ENCODE results near the gene CPA1.

CPA1 gene

DNA sequence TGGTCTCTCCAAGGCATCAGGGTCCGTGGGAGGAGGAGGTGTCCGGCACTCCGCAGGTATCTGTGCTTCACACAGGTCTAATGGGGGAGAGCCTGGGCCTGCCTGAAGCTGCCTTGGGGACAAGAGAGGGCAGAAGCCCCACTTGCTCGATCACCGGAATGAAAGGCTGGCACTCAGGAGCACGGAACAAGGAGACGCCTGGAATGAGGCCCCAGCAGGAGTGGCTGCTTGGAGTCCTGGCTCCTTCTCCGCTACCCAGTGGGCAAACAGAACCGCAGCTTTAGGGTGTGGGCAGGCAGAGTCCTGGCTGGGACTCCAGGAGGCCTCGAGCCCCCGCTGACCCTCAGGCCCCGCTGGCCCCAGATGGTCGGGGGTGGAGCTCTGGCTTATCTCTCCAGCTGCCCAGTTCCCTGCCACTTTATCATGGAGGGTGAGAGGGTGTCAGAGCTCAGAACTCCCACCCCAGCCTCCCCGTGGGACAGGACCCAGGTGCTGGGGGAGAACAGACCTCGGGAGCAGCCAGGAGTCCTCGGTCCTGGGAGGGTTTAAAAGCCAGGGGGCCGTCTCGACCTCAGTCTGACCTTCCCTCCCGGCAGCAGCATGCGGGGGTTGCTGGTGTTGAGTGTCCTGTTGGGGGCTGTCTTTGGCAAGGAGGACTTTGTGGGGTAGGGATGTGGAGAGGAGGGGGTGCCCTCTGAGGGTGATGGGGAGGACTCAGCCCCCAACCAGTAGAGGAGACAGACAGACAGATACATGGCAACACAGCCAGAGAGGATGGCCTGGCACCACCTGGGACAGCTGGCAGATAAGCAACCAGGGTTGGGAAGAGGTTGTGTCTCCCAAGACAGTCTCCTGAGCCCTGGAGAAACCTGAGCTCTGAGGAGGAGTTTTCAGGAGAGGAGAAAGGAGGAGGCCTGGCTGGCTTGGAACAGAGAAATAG is at the start of gene CPA1:
TSS of gene CPA1 (plus strand) at position 574 of the 940 bp plus-strand sequence. CDS start at position 601, 27 bp downstream.
- Mint-ChIP-seq H3K27me3 (peaks cover 27% of the 10 kb centered on the region), H3K36me3 (no peaks in the 10 kb centered on the region), H3K4me1 (no peaks in the 10 kb centered on the region), H3K4me3 (no peak within 1 kb of the TSS), H3K9me3 (peaks cover 11% of the 10 kb centered on the region), H3K27ac (no peak within 1 kb of the TSS)
- peak; percentile 24 for ATAC-seq

DNA sequence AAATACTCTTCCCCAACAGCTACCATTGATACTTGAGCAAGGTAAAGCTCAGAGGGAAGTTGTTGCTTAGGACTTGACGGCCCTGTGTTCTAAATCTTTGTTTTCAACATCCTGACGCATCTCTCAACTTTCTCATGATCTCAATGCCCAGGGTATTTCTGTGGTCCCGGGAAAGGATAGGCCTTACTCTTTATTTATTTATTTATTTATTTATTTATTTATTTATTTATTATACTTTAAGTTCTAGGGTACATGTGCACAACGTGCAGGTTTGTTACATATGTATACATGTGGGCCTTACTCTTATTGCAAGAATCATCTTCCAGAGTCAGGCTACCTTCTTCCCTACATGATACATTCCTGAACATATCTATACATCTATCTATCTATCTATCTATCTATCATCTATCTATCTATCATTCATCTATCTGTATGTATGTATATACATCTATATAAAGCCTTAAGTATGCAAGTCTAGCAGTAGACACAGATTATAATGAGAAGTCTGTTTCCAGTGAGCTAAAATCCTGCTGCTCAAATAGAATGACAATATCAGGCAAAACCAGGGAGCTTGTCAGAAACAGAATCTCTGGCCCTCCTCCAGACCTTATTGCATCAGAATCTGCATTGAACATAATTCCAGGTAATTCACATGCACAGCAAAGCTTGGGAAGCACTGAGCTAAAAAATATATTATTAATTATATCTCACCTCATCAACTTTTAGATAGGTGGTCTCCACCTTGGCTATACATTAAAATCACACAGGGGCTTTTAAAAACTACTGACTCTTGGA is 47.8 kb upstream of the CPA1 start:
- H3K27me3 Mint-ChIP-seq, result peaks cover 12% of the 10 kb centered on the region
- no peak for ATAC-seq
- H3K4me3 Mint-ChIP-seq, result no peak overlapping the region
- no peak overlapping the region for H3K27ac Mint-ChIP-seq
- no peaks in the 10 kb centered on the region for H3K36me3 Mint-ChIP-seq
- H3K9me3 Mint-ChIP-seq, result no peaks in the 10 kb centered on the region
- no peaks in the 10 kb centered on the region for H3K4me1 Mint-ChIP-seq

DNA sequence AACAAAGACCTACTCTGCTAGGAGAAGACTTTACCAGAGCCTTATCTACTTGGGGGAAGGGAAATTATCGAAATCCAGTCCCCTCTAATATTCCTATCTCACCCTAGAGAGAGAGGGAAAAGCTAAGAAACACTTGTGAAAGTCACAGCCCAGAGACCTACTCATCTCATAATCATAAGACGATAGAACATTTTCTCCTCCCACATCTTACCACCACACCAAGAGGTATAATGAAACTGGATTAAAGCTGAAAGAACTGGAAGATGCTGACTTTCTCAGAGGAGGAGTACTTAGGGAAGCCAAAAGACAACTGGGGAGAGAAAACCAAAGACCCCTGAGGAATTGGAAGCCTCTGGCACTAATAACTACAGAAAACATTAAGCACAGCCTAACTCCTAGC is 46.5 kb upstream of the CPA1 start:
- Mint-ChIP-seq H3K9me3 (no peaks in the 10 kb centered on the region), H3K27me3 (peaks cover 12% of the 10 kb centered on the region), H3K36me3 (no peaks in the 10 kb centered on the region), H3K27ac (no peak overlapping the region), H3K4me1 (no peaks in the 10 kb centered on the region), H3K4me3 (no peak overlapping the region)
- ATAC-seq, result no peak

DNA sequence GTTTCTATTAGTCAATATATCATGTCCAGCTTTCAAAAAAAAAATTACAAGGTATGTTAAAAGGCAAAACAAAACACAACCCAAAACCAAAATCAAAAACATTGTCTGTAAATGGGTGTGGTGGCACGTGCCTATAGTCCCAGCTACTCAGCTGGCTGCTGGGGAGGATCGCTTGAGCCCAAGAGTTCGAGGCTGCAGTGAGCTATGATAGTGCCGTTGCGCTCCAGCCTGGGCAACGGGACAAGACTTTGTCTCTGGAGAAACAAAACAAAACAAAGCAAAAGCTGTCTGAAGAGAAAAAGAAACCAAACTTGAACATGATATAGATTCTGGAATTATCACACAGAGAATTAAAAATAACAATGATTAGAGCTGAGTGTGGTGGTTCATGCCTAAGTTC is 46.0 kb upstream of the CPA1 start:
- ATAC-seq, result no peak
- H3K27ac Mint-ChIP-seq, result no peak overlapping the region
- H3K27me3 Mint-ChIP-seq, result peaks cover 12% of the 10 kb centered on the region
- no peaks in the 10 kb centered on the region for H3K36me3 Mint-ChIP-seq
- no peak overlapping the region for H3K4me3 Mint-ChIP-seq
- no peaks in the 10 kb centered on the region for H3K4me1 Mint-ChIP-seq
- no peaks in the 10 kb centered on the region for H3K9me3 Mint-ChIP-seq

- Mint-ChIP-seq H3K27ac (no peak overlapping the region), H3K36me3 (no peaks in the 10 kb centered on the region), H3K4me3 (no peak overlapping the region), H3K9me3 (peaks cover 2% of the 10 kb centered on the region), H3K4me1 (no peaks in the 10 kb centered on the region), H3K27me3 (peaks cover 12% of the 10 kb centered on the region)
- ATAC-seq, result peak; percentile 20
Measured at GRCh38 chr7:130337410-130337971, 42.8 kb upstream of the CPA1 start.

DNA sequence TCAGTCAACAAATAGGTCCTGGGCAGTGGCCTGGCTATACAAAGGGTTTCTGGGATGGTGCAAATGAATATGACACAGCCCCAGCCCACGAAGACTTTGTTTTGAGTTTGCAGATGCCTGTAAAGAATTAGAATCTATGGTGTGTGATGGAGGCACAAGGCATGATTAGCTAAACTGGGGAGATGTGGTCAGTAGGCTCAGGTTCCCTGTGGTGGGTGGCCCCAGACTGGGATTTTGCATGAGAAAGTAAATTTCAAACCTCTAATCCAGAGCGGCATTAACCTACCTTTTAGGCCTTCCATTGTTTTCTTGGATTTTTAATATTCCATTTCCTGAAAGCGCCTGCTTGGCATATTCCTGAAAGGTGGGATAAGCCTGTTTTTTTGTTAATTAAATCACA is 42.1 kb upstream of the CPA1 start:
- ATAC-seq, result no peak
- Mint-ChIP-seq H3K36me3 (no peaks in the 10 kb centered on the region), H3K27ac (no peak overlapping the region)

GRCh38 chr7:130341882-130342281 is 38.4 kb upstream of the CPA1 start:
- ATAC-seq, result no peak
- peaks cover 3% of the 10 kb centered on the region for H3K9me3 Mint-ChIP-seq
- H3K27ac Mint-ChIP-seq, result no peak overlapping the region
- no peaks in the 10 kb centered on the region for H3K36me3 Mint-ChIP-seq
- H3K27me3 Mint-ChIP-seq, result peaks cover under 1% of the 10 kb centered on the region
- no peaks in the 10 kb centered on the region for H3K4me1 Mint-ChIP-seq
- H3K4me3 Mint-ChIP-seq, result no peak overlapping the region

More for the DNA sequence above, 42.1 kb upstream of the CPA1 start:
- H3K4me1 Mint-ChIP-seq, result no peaks in the 10 kb centered on the region
- peaks cover 12% of the 10 kb centered on the region for H3K27me3 Mint-ChIP-seq
- no peak overlapping the region for H3K4me3 Mint-ChIP-seq
- peaks cover 3% of the 10 kb centered on the region for H3K9me3 Mint-ChIP-seq

- Mint-ChIP-seq H3K4me3 (no peak overlapping the region), H3K27me3 (peaks cover 10% of the 10 kb centered on the region), H3K4me1 (no peaks in the 10 kb centered on the region), H3K9me3 (peaks cover 3% of the 10 kb centered on the region), H3K27ac (no peak overlapping the region), H3K36me3 (no peaks in the 10 kb centered on the region)
- no peak for ATAC-seq
Measured at GRCh38 chr7:130342701-130343380, 37.5 kb upstream of the CPA1 start.

GRCh38 chr7:130344271-130344866 is 35.9 kb upstream of the CPA1 start, which contains the start of gene CPA5:
Gene CPA5 (plus strand): TSS chr7:130344816. CDS start chr7:130346486, 1,670 bp downstream.
- no peaks in the 10 kb centered on the region for H3K4me1 Mint-ChIP-seq
- peaks cover 18% of the 10 kb centered on the region for H3K27me3 Mint-ChIP-seq
- no peak within 1 kb of the TSS for H3K4me3 Mint-ChIP-seq
- no peak for ATAC-seq
- H3K36me3 Mint-ChIP-seq, result no peaks in the 10 kb centered on the region
- peaks cover 3% of the 10 kb centered on the region for H3K9me3 Mint-ChIP-seq
- H3K27ac Mint-ChIP-seq, result no peak within 1 kb of the TSS

DNA sequence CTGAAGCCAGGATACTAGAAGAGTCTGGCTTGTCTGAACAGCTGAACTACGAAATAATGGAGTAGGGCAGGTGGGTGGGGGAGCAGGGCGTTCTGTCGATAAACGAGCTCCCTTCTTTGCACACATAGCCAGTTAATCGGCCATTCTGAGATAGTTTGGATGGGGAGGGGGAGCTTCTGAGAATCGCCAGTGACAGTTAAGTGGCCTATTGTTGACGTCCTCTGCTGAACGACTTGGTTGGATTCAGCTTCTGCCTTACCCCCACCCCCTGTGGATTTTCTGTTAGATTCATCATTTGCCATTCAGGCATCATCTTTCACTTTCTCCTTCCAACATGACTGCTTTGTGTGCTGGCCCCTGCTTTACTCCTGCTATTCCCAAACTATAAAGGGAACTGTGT is 35.2 kb upstream of the CPA1 start:
- Mint-ChIP-seq H3K27me3 (peaks cover 24% of the 10 kb centered on the region), H3K9me3 (peaks cover 3% of the 10 kb centered on the region), H3K4me3 (no peak overlapping the region), H3K27ac (no peak overlapping the region), H3K4me1 (no peaks in the 10 kb centered on the region), H3K36me3 (no peaks in the 10 kb centered on the region)
- ATAC-seq, result no peak

DNA sequence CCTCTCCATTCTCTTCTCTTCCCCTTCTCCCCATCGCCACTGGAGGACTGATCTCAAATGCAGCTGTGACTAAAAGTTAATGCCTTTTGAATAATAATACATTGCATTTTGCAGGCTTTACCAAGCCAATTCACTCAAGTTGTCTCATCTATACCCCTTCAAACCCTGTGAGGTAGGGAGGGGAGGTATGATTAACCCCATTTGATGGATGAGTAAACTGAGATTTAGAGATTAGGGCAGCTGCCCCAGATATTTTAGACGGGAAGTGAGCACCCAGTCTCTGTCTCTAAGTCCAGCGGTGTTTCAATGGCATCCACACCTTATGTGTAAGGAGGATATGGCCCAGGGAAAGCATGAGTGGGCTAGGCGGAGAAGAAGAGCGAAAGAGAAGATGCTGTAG is 34.6 kb upstream of the CPA1 start:
- ATAC-seq, result no peak
- Mint-ChIP-seq H3K4me3 (no peak overlapping the region), H3K9me3 (peaks cover 3% of the 10 kb centered on the region), H3K27ac (no peak overlapping the region), H3K36me3 (no peaks in the 10 kb centered on the region), H3K4me1 (no peaks in the 10 kb centered on the region), H3K27me3 (peaks cover 30% of the 10 kb centered on the region)

DNA sequence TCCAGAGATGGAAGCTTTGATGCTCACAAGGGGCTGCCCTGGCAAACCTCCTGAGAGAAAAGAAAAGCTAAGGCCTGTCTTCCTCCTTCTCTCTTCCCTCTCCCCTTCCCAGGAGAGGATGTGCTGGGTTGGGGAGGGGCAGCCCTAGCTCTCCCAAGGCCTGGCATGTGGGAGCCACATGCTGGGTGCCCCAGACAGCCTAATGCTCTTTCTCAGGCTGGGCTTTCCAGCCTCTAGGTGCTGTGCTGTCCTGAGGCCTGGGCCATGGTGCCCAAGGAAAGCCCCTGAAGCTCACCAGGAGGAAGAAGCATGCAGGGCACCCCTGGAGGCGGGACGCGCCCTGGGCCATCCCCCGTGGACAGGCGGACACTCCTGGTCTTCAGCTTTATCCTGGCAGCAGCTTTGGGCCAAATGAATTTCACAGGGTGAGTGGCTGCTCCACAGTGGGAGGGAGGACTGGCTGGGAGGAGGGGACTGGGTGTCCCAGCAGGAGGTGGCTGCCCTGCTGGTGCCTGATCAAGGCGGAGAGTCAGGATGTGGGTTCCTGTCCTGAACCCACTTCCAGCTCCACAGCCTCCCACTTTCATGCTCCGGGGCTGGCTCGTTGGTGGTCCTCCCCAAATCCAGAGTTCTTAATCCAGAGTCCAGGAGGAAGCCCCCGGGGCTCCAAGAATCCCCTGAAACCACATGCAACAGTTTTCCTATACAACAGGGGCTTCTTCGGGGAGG is 34.0 kb upstream of the CPA1 start:
- Mint-ChIP-seq H3K9me3 (peaks cover 3% of the 10 kb centered on the region), H3K27ac (no peak overlapping the region), H3K27me3 (peaks cover 34% of the 10 kb centered on the region), H3K36me3 (no peaks in the 10 kb centered on the region), H3K4me3 (no peak overlapping the region), H3K4me1 (no peaks in the 10 kb centered on the region)
- ATAC-seq, result no peak

DNA sequence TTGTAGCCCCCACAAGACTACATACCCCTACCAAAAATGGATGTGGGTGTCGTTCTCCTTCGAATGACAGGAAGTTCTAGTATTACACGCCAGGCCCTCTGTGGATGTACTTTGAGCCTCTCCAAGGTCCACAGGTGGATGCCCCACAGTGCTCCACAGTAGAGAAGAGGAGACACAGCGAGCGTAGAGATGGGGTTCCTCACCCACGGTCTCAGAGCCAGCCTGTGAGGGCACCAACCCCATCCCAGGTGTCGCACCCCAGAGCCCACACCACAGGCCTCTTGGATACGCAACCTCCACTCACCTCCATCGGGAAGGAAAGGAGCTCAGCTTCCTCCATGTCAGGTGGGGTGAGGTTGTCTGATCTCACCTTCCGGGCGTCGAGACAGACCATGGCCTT is 33.4 kb upstream of the CPA1 start:
- Mint-ChIP-seq H3K27me3 (peaks cover 40% of the 10 kb centered on the region), H3K9me3 (peaks cover 3% of the 10 kb centered on the region), H3K4me3 (no peak overlapping the region), H3K4me1 (no peaks in the 10 kb centered on the region), H3K36me3 (no peaks in the 10 kb centered on the region), H3K27ac (no peak overlapping the region)
- ATAC-seq, result no peak
